ENCODE data around the gene ALDH6A1.
"Not testable (repeated sequence)": the region's sequence is repeated elsewhere in the genome, so short reads cannot be mapped to it uniquely, and the experiment has no call there.

DNA sequence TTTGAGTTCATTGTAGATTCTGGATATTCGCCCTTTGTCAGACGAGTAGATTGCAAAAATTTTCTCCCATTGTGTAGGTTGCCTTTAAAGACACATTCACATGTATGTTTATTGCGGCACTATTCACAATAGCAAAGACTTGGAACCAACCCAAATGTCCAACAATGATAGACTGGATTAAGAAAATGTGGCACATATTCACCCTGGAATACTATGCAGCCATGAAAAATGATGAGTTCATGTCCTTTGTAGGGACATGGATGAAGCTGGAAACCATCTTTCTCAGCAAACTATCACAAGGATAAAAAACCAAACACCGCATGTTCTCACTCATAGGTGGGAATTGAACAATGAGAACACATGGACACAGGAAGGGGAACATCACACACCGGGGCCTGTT, 41.2 kb upstream of the ALDH6A1 start:
- not testable (repeated sequence) for TF ChIP-seq EZH2 (IDR thresholded peaks at IDR 0.05; ENCODE audit: borderline replicate concordance, insufficient read depth, low read length, poor library complexity, severe bottlenecking); POLR2AphosphoS5 (IDR thresholded peaks at IDR 0.05); SMC3 (conservative IDR thresholded peaks at IDR 0.05; ENCODE audit: poor library complexity); RAD21 (conservative IDR thresholded peaks at IDR 0.05)
- TF ChIP-seq, protein P1, sequence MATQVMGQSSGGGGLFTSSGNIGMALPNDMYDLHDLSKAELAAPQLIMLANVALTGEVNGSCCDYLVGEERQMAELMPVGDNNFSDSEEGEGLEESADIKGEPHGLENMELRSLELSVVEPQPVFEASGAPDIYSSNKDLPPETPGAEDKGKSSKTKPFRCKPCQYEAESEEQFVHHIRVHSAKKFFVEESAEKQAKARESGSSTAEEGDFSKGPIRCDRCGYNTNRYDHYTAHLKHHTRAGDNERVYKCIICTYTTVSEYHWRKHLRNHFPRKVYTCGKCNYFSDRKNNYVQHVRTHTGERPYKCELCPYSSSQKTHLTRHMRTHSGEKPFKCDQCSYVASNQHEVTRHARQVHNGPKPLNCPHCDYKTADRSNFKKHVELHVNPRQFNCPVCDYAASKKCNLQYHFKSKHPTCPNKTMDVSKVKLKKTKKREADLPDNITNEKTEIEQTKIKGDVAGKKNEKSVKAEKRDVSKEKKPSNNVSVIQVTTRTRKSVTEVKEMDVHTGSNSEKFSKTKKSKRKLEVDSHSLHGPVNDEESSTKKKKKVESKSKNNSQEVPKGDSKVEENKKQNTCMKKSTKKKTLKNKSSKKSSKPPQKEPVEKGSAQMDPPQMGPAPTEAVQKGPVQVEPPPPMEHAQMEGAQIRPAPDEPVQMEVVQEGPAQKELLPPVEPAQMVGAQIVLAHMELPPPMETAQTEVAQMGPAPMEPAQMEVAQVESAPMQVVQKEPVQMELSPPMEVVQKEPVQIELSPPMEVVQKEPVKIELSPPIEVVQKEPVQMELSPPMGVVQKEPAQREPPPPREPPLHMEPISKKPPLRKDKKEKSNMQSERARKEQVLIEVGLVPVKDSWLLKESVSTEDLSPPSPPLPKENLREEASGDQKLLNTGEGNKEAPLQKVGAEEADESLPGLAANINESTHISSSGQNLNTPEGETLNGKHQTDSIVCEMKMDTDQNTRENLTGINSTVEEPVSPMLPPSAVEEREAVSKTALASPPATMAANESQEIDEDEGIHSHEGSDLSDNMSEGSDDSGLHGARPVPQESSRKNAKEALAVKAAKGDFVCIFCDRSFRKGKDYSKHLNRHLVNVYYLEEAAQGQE (IDR thresholded peaks at IDR 0.05; ENCODE audit: borderline replicate concordance) = not testable (repeated sequence)

Measured in neural cell (in vitro differentiated cells).